Activated CD4-positive, alpha-beta T cell treated with anti-CD3 and anti-CD28 coated beads for 1 hour (primary cell): Measurements from ENCODE around the gene TBX15.
"Not testable (repeated sequence)": the region's sequence is repeated elsewhere in the genome, so short reads cannot be mapped to it uniquely, and the experiment has no call there.

Experiments used
- DNase-seq: peaks from one replicate; pipeline ENCODE4 v3.0.0-alpha.2; 2020

TBX15 gene

DNA sequence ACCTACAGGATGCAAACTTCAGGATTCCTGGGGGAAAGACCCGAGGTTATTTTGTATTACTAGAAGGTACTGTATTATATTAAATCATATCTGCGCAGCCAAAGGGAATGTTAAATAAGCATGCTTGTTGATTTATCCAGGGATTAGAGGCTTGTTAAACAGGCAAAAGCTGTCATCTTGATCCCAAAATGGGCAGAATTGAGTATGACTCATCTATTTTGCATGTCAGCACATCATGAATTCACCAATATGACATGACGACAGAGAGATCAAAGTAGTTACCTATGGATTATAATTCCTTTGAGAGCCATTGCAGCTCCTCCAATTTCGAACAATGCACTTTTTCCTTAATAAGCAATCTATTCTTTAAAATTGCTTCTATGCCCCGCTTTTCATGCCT lies 66.1 kb downstream of the TBX15 start:
- DNase-seq: no peak

DNA sequence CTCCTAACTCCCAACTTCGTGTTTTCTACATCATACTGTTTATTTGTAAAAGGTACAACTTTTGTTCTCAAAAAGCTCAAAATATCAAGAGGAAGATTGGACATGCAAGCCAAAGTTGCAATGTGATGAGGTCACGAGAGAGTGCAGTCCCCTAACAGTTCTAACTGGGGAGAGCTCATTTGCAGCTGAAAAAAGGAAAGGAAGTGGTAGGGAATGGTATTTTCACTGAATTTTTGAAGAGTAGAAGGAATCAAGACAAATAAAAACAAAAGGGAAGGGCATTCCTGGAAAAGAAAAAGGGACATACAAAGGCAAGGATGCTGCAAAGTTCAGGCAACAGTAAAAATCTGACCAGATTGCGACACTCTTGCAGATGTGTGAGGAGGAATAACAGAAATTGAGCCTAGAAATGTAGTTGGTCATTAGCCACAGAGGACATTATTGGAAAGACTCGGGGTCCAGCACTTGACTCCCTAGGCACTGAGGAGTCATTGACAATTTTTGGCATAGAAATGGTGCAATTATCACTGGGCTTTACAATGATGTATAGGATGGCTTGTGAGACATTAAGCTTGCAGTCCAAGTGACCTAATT lies 67.9 kb downstream of the TBX15 start:
- no peak for DNase-seq

DNA sequence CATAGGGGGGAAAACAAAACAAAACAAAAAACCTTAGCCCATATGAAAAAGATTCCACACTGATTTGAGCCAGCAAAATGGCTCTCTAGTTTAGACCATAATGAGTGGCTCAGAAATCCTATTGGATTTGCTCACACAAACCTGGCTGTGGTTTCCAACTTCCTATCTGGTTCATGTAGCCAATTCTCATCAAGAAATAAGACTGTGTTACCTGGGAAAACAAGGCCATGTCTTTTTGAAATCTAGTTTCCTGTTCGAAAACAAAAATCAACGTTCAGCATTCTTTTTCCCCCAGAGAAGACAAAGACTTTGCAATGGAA lies 69.2 kb downstream of the TBX15 start:
- no peak for DNase-seq

DNA sequence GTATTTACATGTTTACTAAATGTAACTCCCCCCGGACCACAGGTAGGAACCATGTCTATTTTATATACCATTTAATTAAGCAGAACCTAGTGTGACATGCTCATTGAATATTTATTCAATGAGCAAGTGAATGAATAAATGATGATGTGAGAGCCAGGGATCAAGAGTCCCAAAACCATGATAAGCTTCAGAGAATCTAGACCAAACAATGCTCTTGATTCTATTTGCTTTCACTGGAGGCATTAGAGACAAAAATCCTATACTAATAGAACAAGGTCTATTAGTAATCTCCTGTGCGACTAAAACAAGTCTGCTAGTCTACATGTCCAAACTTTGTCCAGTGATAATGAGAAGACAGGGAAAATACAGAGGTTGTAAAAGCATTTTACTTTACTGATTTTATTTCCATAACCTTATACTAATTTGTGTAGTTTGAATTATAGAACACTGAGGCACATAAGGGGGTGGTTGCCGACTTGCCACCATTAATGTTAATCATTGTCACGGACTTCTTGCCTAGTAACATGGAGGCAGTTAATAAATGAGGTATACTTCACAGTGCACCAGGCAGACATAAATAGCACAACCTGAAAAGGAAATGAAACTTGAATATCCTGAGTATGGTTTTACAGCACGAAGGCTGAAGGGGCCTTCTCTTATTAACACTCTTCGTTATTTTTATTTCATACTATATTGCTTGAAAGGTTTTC lies 69.8 kb downstream of the TBX15 start:
- DNase-seq: no peak

DNA sequence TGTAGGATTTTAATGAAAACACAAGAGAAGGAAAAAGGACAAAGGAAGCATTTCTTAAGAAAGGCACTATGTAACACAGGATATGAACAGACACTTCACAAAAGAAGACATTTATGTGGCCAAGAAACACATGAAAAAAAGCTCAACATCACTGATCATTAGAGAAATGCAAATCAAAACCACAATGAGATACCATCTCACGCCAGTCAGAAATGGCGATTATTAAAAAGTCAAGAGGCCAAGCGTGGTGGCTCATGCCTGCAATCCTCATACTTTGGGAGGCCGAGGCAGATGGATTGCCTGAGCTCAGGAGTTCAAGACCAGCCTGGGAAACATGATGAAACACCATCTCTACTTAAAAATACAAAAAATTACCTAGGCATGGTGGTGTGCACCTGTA lies 71.8 kb downstream of the TBX15 start:
- not testable (repeated sequence) for DNase-seq

DNA sequence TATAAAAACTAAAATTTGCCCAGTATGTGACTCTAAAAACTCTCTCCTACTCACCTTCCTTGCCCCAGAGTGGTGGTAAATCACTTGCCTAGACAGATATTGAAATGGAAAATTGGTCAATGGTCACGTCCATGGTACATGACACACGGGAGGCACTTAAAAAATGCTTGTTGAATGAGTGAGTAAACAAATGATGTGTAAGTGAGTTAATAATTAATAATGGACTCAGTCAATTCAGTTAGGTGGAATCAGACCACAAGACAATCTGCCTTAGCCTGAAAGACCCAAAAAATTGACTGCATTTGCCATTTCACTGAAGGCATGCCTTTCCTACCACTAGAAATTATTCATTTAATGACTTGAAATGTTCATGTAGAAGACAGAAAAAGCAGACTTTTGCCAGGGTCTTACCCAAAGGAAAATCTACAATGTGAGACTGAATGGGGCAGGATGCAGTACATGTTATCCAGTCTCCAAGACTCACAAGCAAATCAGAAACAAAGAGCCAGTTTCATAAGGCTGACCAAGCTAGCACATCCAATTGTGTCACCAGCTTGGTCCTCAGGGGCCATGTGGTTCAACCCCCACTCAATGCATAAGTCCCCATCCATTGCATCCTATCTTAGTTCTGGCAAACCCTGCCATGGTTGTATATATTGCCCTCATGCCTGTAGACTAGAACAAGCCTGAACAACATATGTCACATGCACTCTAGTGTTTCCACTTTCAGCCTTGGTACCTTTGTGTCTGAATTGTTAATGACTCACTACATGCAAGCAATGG lies 73.6 kb downstream of the TBX15 start:
- no peak for DNase-seq

DNA sequence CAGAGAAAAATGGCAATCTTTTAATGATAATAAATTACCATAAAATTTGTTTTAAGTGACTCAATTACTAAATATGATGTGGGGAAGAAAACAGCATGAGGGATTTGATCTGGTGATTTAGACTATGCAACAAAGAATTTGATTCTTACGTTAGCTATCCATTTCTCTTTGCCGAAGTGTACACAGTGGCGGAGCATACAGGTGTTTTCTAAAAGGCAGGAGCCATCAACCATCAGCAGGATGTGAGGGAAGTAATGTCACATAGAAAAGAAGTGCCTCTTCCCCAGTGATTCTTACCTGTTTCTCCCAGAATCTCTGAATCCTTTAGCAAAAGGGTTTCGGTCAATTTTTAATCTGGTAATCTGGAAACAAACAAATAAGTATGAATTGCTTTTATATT lies 74.3 kb downstream of the TBX15 start:
- no peak for DNase-seq

DNA sequence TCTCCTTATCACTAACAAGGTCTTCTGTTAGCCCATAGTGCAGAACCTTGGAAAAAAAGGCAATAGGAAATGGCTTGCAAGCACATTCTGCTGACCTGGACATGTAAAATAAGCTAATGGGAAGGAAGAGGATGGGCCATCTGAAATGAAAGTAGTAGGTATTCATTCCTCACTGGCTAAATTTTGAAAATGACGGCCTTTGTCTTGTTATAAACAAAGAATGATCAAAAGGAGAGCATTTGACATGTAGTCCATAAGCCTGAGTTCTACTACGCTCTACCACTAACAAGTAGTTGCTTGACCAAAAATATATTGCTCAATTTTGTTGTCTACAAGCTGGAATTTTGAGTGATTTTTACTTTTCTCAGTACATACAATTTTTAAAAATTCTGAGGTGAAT lies 75.6 kb downstream of the TBX15 start:
- no peak for DNase-seq

DNA sequence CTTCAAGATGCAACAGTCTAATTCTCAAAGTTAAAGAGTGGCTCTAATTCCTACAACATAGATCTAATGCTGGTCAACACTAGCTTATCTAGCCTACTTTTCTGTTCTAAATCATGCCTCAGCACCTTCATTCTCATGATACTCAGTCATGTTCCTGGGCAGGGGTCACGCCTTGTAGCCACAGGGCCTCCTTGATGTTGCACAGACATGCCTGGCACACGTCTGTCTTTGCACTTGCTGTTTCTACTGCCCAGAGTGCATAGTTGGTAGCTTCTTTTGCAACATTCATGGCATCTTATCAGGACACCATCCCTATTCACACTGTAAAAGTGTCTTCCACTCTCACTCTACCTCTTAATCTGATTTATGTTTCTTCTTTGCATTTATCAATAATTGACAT lies 76.6 kb downstream of the TBX15 start:
- no peak for DNase-seq

DNA sequence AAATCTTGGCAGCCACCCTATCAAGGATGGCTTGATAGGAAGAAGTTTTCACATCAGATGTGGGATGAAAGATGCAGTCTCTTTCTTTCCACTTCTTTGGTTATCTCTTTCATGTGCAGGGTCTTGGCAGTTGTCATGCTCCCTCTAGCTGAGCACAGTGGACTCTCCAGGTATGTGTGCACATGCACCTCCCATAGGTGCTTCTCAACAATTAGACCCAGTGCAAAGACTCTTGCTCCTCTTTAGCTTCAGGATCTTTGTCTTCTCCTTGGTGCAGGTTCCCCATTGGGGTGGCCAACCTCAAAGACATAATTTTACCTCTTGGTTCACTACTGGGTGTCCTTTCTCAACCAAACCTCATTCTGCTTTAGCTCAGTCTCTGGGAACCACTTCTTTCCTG lies 80.7 kb downstream of the TBX15 start:
- DNase-seq: no peak

DNA sequence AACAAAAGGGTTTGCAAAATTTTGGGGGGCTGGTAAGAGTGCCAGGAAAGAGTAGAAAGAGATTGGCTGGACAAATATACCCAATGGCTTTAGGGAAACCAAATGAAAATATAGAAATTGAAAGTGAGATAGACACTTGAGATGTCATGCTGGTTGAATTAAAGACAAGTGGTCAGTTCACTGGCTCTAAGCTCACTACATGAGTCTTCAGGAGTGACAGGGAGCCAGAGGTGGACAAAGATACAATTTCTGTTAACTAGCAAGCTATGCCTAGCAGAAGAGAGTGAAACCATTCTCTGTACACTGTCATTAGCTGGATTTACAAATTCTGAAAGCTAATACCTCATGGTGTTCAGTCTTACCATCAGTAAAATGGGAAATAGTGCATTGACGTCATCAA lies 82.5 kb downstream of the TBX15 start:
- no peak for DNase-seq

DNA sequence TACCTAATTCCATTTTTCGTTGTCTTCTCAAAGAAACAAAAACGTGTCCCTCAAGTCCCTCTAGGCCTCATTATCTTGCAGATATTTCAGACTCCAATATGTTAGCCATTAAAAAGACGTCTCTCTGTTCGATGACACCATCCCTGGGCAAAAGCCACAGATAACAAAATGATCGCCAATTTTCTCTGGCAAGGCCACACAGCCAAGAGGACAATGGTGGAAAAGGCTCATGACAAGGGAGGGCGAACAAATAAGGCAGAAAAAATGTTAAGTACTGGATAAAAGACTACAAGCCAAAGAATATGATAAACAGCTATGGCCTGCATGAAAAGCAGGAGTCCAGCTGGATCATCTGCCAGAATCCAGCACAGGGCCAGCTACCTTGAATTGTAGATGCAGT lies 82.9 kb downstream of the TBX15 start:
- DNase-seq: no peak

DNA sequence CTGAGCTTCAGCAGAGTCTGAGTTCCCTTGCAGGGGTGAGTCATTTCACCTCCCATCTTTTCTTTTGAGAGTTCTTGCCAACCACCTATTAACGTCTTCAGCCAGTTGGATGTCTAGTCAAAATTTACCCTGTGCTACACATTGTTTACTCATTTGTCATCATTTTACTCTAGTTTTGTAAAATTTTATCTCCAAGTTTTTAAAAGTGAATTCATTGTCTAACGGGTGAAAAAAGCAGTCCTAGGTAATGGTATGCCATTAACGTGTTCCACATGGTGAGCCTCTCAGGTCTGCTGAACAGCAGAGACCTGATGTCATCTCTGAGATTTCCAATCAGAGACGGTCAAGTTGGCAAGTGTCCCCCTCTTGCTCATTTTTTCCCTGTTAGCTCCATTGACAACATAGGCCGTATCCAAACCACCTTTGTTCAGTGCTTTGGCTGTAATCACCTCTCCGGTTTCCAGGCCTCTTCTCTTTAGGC lies 85.4 kb downstream of the TBX15 start:
- no peak for DNase-seq

DNA sequence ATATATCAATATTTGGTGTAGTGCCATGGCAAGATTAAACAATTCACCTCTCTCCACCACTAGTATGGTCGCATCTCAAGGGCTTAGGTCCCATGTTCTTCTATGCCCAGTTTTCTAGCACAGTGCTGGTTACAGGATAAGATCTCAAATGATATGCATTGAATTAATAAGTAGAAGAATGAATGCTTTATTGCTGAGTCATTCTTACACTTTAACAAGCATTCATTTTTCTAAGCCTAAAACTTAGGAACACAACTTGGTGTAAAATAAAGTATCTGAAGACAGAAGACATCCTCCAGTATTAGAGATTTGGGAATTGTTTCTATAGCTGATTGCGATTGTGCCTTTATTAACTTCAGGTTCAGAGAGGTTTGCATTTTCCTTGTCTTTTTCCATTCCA lies 85.8 kb downstream of the TBX15 start:
- no peak for DNase-seq

DNA sequence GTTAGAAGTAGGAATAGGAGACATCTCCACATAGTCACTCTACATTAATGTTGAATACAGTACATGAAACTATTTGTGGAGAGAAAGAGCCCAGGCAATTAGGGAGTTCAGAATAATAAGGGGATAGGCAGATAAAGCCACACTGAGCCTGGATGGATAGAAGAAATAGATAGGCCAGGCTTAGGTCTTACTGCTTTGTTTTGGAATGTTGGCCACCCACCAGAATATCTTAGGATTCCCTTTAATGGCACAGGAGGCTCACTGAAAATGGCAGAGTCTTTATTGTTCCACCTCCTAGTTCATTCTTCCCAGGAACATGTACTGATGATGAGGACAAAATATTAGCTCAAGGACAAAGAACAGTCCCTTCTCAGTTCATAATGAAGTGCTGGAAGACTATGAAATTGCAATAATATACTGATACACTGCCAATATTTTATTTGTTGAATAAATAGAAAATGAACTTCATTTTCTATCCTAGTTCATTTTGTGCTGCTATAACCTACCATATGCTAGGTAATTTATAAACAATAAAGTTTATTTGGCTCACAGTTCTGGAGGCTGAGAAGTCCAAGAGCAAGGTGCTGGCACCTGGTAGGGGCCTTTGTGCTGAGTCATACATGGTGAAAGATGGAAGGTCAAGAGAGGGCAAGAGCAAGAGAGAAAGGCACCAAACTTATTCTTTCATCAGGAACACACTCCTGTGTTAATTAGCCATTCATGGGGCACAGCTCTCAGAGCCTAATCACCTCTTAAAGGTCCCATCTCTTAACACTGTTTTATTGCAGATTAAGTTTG lies 87.3 kb downstream of the TBX15 start:
- no peak for DNase-seq

DNA sequence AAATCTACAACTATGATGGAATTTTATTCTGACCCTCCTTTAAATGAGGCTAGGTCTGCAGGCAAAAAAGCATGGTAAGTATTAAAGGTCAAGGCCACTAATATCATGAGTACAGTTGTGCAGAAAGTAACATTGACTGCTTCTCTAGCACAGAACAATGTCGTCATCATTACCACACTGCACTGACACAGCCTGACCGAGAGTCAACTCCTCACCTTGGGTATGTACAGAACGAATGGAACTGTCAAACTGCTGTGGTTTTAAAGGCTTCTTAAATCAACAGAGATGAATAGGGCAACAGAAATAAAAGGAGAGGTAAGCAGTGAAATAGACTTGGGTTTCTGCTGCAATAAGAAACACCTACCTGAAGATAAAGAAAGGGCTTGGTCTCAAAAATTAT lies 88.8 kb downstream of the TBX15 start:
- no peak for DNase-seq

DNA sequence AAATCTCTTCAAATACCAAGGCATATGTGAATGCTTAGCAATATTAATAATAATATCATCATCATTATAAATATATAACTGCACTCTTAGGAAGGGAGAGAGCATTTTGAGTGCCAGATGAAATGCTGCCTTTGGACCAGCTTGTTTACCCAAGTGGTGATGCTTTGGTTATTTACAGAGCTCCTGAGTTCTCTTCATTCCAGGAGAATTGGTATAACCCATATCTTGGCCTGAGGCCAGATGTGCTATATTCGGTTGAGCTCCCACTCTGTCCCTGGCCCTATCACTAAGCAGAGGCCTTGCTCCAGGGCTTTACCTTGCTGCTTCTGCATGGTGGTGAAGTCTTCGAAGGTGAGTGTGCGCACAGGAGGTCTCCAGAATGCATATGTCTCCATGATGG lies 89.4 kb downstream of the TBX15 start:
- no peak for DNase-seq

DNA sequence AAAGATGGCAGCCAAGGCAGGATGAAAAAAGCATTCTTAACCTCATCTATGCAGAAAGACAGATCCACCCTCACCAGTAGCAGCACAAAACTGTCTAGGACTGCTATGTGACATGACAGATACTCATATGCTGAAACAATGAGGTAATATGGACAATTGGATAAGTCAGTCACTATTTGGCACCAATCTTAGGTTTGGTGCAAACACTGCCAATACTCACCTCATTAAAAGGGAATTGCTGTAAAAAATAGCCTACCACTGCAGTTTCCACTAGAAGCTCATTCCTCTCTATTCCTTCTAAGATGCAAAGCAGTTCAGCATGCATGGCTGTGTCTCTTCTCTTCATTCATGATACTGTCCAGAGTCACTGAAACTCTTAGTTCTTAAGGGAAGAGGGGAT lies 91.7 kb downstream of the TBX15 start:
- no peak for DNase-seq

DNA sequence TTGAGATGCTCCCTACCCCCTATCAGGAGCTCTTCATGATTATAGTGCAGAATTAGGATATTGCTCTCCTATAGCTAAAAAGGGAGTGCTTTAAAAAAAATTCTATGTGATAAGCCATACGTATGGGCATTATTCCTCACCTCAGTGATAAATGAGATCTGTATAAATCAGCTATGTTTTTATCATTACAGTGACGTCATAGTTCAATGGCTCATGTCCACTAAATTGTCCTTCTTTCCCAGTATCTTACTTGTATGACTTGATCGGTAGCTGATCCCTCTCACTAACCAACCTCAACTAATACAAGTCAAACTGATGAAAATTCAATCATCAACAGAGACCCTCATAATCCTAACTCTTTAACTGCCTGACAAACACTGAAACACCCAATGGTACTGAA lies 93.3 kb downstream of the TBX15 start:
- no peak for DNase-seq

DNA sequence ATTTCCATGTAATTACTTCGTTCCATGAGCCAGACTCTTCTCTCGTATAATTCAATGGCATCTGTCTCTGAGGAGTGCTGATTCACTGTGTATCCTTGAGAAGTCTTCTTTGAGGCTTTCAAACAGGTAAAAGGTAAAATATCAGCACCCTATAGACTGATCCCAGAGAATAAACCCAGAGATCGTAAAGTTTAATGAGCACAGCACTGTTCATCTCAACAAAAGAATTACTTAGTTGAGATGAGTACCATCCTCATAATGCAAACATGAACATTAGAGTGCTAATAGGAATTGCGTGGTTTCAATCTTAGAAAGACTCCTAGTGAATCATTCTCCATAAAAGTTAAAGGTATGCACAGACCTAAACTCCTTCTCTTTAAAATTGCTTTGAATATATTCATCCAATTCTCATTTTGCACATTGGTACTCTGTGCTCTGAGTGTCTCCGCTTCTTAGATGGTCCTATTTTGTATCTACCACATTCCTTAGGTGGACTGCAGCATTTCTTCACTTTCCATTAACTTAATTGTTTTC lies 97.2 kb downstream of the TBX15 start:
- DNase-seq: no peak

DNA sequence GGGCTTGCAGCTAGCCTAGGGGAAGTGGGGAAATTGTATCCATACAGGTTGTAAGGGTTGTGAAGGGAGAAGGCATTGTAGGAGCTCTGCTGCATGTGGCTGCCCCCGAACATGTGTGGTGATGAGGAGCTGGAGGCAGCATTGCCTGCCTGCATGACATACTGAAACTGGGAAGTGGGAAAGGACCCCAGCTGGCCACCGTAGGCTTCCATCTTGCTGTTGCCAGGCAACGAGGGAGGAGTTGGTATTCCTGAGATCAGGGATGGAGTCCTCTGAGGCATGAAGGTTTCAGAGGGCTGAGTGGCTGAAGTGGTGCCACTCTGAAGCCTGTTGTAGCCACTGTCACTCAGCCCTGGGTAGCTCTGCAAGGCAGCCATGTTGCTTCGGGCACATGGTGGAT lies 103.2 kb downstream of the TBX15 start:
- no peak for DNase-seq

DNA sequence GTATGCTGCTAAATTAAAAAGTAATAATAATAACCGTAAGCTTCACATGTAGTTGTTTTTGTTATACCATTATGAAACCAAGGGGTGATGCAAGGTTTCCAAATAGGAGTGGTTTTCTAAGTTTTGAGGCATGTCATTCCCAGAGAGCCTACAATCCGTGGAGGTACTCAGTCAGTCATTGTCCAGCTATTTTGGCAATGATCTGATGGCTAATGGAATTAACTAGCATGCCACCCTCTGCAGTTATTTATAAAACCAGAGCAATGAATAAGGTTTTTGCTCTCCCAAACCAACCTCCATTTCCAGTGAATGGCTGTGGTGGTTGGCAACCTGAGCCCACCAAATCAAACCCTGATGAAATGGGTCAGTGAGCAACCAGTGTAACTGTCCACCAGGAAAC lies 106.4 kb downstream of the TBX15 start:
- no peak for DNase-seq

DNA sequence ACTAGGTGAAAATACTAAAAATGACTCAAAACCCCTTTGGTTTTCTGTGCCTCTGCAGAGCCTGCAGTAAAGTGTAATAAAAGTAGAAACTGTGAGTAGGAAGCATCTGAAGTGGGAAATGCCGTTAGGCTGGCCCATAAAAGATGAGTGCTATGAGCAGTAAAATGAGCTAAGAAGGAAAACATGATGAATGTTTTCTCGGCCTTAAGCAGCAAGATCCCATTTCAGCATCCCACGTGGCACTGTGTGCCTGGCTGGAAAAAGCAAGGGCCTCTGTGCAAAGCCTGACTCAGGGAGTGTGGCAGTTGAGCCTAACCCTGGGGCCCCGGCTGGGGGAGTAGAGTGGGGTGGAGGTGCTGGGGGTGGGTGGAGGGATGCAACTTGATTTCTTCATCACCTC lies 109.5 kb downstream of the TBX15 start:
- no peak for DNase-seq
